GM19025 (cell line): ENCODE measurements around the gene FHL2.

Experiments
- ATAC-seq: cut with Tn5 transposase; IDR thresholded peaks from one replicate; pipeline ENCODE4 v1.9.1; 2021; ENCODE audit warnings: mild to moderate bottlenecking, low read depth, moderate library complexity; ENCODE audit not compliant: unreplicated experiment

The FHL2 gene

GRCh38 chr2:105381101-105381668 is 17.7 kb downstream of the FHL2 start:
- ATAC-seq = no peak

DNA sequence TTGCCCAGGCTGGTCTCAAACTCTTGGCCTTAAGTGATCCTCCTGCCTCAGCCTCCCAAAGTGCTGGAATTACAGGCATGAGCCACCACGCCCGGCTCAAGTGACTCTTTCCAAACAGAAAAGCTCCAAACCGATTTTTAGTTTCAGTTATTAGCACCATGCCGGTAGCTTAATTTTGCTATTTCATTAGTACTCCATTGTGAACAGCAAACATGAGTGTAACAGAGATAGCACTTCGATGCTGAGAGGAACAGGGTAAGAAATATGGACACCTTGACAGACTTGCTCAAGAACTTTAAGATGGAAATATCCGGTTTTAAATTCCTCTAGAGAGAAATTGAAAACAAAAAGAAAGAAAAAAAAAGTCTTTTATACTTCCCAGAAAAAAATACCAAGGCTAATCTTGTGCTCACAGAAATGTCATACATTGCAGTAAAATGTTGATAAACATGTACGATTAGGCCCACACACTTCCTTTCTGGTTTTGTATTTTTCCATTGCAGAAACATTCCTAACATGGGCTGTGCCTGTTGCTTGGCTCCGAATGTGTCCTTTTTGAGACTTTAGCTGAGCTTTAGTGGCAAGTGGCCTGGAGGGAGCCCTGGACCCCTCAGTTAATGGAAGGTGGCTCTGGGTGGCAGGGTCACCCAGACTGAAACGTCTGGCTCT is 18.3 kb downstream of the FHL2 start:
- no peak for ATAC-seq

DNA sequence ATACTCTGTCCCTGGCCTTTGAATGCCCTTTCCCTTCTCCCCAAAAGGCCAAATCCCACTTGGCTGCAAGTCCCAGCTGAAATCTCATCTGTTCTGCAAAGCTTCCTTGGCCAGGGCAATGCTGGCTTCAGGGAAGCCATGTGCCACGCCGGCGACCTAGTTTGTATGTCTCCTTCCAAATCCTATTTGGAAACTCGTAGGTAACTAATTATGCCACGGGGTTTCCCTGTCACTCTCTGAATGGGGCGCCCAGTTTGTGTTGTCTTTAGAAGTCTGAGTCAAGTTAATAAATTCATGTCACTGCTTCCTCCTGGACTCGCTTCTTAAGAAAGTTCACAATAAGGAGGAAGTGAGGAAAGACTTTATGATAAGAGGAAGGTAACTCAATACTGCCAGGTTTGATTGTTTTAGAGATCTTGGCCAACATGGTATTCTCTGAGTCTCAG is 19.1 kb downstream of the FHL2 start:
- ATAC-seq = no peak

GRCh38 chr2:105378921-105379383 is 19.9 kb downstream of the FHL2 start:
- ATAC-seq = no peak

- ATAC-seq = no peak
Observed at GRCh38 chr2:105378276-105378840, 20.5 kb downstream of the FHL2 start.

DNA sequence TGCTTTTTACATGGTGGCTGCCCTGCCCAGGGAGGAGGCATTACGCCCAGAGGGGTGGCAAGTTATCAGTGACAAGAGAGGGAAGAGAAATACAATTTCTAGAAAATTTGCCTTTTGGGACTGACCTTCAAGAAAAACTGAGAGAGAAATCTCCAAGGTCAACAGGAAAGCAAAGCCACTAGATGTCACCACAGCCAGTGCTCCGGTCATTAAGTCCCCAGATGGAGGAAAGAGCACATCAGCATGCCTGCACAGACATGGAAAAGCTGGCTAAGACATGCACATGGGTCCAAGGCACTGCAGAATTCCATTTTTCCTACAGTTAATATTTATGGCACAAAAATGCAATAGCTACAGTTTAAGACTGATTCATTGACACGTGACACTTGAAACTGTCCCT is 21.0 kb downstream of the FHL2 start:
- no peak for ATAC-seq

DNA sequence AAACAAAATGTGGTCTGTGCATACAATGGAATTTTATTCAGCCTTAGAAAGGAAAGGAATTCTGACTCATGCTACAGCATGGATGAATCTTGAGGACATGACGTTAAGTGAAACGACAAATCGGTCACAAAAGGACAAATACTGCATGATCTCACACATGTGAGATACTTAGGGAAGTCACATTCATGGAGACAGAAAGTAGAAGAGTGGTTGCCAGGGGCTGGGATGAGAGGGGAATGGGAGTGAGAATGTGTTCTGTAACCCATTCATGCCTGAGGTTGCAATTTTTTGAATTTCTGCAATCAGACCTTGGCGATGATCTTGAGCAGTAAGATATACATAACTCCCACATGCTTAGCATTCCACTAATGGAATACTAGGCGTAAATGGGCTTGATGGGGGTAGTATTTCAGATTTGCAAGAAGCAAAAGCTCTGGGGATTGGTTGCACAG is 22.0 kb downstream of the FHL2 start:
- ATAC-seq = no peak

DNA sequence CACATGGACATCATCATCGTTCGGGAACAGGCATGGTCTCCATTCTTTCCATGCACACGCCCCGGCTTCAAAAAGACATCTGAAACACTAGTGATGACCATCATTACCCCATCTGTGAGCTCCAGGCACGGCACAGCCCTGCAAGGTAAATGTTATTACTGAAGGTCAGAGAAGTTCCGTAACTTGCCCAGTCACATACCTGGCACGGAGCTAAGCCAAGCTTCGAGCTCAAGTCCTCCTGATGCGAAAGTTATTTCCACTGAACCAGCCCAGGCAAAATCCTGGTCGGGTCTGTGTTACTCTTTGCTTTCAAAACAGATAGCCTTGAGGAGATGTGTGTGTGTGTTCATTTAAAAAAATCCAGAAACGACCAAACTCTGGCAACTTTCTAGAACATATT is 22.8 kb downstream of the FHL2 start:
- ATAC-seq = no peak

- no peak for ATAC-seq
Observed at GRCh38 chr2:105375001-105375561, 23.8 kb downstream of the FHL2 start.

- peak; percentile 85 for ATAC-seq
Observed at GRCh38 chr2:105373895-105374401, 24.9 kb downstream of the FHL2 start.

GRCh38 chr2:105373344-105373781 is 25.5 kb downstream of the FHL2 start:
- ATAC-seq = peak; percentile 16

GRCh38 chr2:105371810-105372209 is 27.0 kb downstream of the FHL2 start:
- no peak for ATAC-seq

DNA sequence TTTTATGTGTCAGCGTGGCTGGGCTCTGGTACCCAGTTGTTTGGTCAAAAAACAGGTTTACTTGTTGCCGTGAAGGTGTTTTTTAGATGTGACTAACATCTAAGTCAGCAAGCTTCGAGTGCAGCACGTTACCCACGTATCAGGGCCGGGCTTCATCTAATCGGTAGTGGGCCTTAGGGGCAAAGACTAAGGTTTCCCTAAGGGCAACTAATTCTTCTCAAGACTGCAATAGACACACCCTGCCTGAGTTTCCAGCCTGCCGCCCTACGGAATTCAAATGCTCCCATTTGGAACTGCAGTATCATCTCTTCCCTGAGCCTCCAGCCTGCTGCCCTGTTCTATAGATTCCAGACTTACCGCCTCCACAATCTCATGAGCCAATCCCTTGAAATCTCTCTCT is 27.7 kb downstream of the FHL2 start:
- ATAC-seq = no peak

- ATAC-seq = peak; percentile 71
Observed at GRCh38 chr2:105369777-105370690, 28.8 kb downstream of the FHL2 start.

- ATAC-seq = no peak
Observed at GRCh38 chr2:105368759-105369408, 30.0 kb downstream of the FHL2 start.

- no peak for ATAC-seq
Observed at GRCh38 chr2:105365206-105365605, 33.6 kb downstream of the FHL2 start.

DNA sequence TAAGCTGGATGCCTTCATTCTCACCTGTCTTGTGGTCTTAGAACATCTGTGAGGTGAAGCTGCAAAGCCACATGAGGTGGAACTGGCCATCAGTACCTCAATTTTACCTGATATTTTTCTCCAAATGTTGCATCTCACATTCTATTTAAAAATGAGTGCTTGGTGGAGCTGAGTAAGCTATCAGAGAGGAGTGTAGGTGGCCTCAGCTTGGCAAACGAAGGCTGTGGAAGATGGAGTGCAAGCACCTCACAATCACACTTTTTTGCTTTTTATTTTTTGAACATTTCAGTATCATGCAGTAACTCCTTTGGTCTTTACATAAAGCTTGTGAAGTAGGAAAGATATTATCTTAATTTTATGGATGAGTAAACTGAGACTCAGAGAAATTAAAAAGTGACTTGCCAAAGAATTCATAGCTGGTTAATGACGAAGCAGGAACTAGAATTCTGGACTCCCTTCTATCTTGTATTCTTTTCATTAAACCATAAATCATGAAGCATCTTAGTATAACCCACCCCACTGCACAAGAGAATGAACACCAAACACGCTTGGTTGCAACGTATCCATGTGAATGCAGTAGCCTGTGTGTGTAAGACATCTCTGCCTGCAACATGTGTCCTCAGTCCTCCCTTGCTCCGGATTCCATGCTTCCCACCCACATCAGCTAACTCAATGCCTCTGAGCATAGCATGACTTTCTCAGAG is 34.3 kb downstream of the FHL2 start:
- ATAC-seq = no peak

DNA sequence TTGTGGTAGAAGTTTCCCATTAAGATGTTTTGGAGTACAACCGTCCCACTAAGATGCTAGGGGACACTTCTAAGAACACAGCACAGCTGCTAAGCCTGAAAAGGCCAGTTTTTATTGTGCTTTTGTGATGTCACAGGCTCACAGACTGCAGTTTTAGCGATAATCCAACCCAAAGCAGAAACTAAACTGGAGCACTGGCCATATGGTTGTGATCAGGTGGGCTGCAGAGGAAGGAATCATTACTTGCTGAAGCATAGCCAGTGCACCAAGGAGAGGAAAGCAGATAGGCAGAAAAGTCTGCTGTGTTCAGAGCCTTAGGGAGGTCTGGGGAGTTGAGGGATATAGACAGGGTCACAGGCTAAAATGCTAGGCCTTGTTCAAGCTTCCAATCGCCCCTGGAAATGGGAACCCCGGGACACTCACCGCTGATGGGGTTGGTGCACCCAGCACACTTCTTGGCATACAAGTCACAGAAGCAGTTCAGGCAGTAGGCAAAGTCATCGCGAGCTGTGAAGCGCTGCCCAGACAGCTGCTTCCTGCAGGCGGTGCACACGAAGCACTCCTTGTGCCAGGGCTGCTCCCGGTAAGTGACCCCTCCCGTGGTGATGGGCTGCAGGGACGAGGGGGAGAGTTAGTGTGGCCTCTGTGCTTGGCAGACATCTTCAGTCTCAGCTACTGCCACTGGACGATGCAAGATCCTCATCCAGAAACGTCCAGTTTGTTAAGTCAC is 35.8 kb downstream of the FHL2 start:
- no peak for ATAC-seq
